Right lobe of liver (tissue), 6 donors: ENCODE measurements around the gene TIGD2. TPM values are rescaled to one million over a fixed set of nuclear protein-coding genes. Genes with fewer than 3 reads are reported as not detected.

Experiments
- ATAC-seq, 4 donors: fragments of 200-7000 bp; cut with Tn5 transposase; one replicate each; pipeline ENCODE4 v1.9.1; 2020; ENCODE audit warnings: mild to moderate bottlenecking in 4 of 4, moderate library complexity in 4 of 4
- DNase-seq, 3 donors: peaks; one replicate each; pipeline ENCODE4 v3.0.0-alpha.2; 2020
- H3K27ac ChIP-seq, 3 donors: fragments of 200-600 bp; one replicate each; pipeline ENCODE4 v1.8.0; 2022
- H3K27me3 ChIP-seq, 2 donors: fragments of 200-600 bp; one replicate each; pipeline ENCODE4 v1.8.0; 2022
- H3K36me3 ChIP-seq, 4 donors: fragments of 200-600 bp; sonication (generic) in 1 of 4; one replicate each; pipeline versions ENCODE4 v1.5.1 to v1.8.0; 2017 to 2022; ENCODE audit warnings: control low read depth in 1 of 4
- H3K4me1 ChIP-seq, 4 donors: fragments of 200-600 bp; sonication (generic) in 1 of 4; one replicate each; pipeline versions ENCODE4 v1.5.1 to v1.8.0; 2017 to 2022; ENCODE audit warnings: control low read depth in 1 of 4
- H3K4me3 ChIP-seq, 3 donors: fragments of 200-600 bp; one replicate each; pipeline ENCODE4 v1.8.0; 2022
- H3K9me3 ChIP-seq, 4 donors: fragments of 200-600 bp; sonication (generic) in 1 of 4; one replicate each; pipeline versions ENCODE4 v1.5.1 to v1.8.0; 2017 to 2022; ENCODE audit warnings: control low read depth in 1 of 4
- CTCF ChIP-seq, 4 donors: fragments of 200-600 bp in 3 of 4; fragments of 450-650 bp in 1 of 4; IDR thresholded peaks; one replicate each; pipeline versions ENCODE4 v1.5.1 to v1.8.0; 2016 to 2022; ENCODE audit warnings: antibody characterized with exemption in 4 of 4, mild to moderate bottlenecking in 2 of 4
- POLR2A ChIP-seq: fragments of 450-650 bp; IDR thresholded peaks from one replicate; pipeline ENCODE4 v1.6.1; 2017; ENCODE audit warnings: antibody characterized with exemption, mild to moderate bottlenecking
- WGBS: methylation state at CpG from one replicate; pipeline ENCODE4 v1.1.6; 2018; ENCODE audit warnings: low coverage, low lambda C conversion rate; ENCODE audit not compliant: insufficient coverage; ENCODE audit errors: missing lambda C conversion rate; 5-methylcytosine and 5-hydroxymethylcytosine counted together
- intact Hi-C, 2 donors: fragments of 100-400 bp; cut with DNase I; formaldehyde crosslinking; loops; one replicate each; pipeline versions ENCODE4 v1.11.2 to v1.14.1; 2022
- total RNA-seq, 6 experiments: library from RNA; depleted of rRNA in 2 of 6; stranded (reverse); fragments of >200 nt in 2 of 6; fragmentation: NEBNext Ultra II Directional in 3 of 6; extraction: Animal tissue kit (Norgen Biotek cat#: 25700) in 3 of 6; gene quantifications; one replicate each; pipeline versions ENCODE4 v1.1.0 to v1.2.4, GENCODE V29; 2016 to 2023
- donor health status: DM: no; HTN: yes; CAD: no.
- donor health status: DM: no; HTN: no; CAD: no.
- donor health status: DM: no; HTN: no; CAD: no.
- donor health status: DM: no; HTN: yes; CAD: no.
- donor health status: DM: no; HTN: yes; CAD: no.

TIGD2 gene
- total RNA-seq, 6 experiments from 2014 or later = 8.5 to 16.8 (median 13.8) TPM

GRCh38 chr4:89160806-89161205 is 49.5 kb downstream of the TIGD2 start:
- TF ChIP-seq POLR2A (no peak), CTCF (IDR thresholded peaks at IDR 0.05) (no peak)
- no peak overlapping the region for H3K4me3 ChIP-seq
- DNase-seq = no peak
- ATAC-seq = no peak
- no peaks in the 10 kb centered on the region for H3K27me3 ChIP-seq
- H3K4me1 ChIP-seq = no peaks in the 10 kb centered on the region
- intact Hi-C loops = no loop called here
- 48% methylated on average over 2 of the region's 2 CpGs for WGBS
- no peaks in the 10 kb centered on the region for H3K36me3 ChIP-seq
- H3K9me3 ChIP-seq = no peaks in the 10 kb centered on the region
- no peak overlapping the region for H3K27ac ChIP-seq

- intact Hi-C loops = no loop called here
- Histone ChIP-seq H3K27me3 (no peaks in the 10 kb centered on the region), H3K36me3 (no peaks in the 10 kb centered on the region), H3K4me3 (no peak overlapping the region), H3K4me1 (no peaks in the 10 kb centered on the region), H3K9me3 (no peaks in the 10 kb centered on the region), H3K27ac (no peak overlapping the region)
- ATAC-seq = no peak
- WGBS = 87% methylated on average over 2 of the region's 2 CpGs
- no peak for TF ChIP-seq CTCF (IDR thresholded peaks at IDR 0.05)
- no peak for TF ChIP-seq POLR2A
- no peak for DNase-seq
These were observed 50.5 kb downstream of the TIGD2 start for GRCh38 chr4:89161841-89162240.

GRCh38 chr4:89162496-89162895 is 51.2 kb downstream of the TIGD2 start:
- ATAC-seq = no peak
- intact Hi-C loops = no loop called here
- no peaks in the 10 kb centered on the region for H3K27me3 ChIP-seq

GRCh38 chr4:89162987-89163386 is 51.7 kb downstream of the TIGD2 start:
- DNase-seq = no peak
- intact Hi-C loops = no loop called here
- H3K4me1 ChIP-seq = no peaks in the 10 kb centered on the region
- WGBS = 87% methylated on average over 3 of the region's 4 CpGs
- H3K36me3 ChIP-seq = no peaks in the 10 kb centered on the region
- no peak for TF ChIP-seq CTCF (IDR thresholded peaks at IDR 0.05)
- TF ChIP-seq POLR2A = no peak
- H3K27ac ChIP-seq = no peak overlapping the region
- ATAC-seq = no peak
- no peak overlapping the region for H3K4me3 ChIP-seq
- H3K27me3 ChIP-seq = no peaks in the 10 kb centered on the region
- no peaks in the 10 kb centered on the region for H3K9me3 ChIP-seq

More at GRCh38 chr4:89162496-89162895, 51.2 kb downstream of the TIGD2 start:
- DNase-seq = no peak
- H3K9me3 ChIP-seq = no peaks in the 10 kb centered on the region
- H3K4me1 ChIP-seq = no peaks in the 10 kb centered on the region
- H3K4me3 ChIP-seq = no peak overlapping the region
- TF ChIP-seq CTCF (IDR thresholded peaks at IDR 0.05) = no peak
- no peak for TF ChIP-seq POLR2A
- 79% methylated on average over 2 of the region's 3 CpGs for WGBS
- no peak overlapping the region for H3K27ac ChIP-seq
- no peaks in the 10 kb centered on the region for H3K36me3 ChIP-seq

- no peaks in the 10 kb centered on the region for H3K27me3 ChIP-seq
- TF ChIP-seq CTCF (IDR thresholded peaks at IDR 0.05) = peak in 2 of 4 donors; percentile 8 to 12
- TF ChIP-seq POLR2A = no peak
- H3K4me1 ChIP-seq = no peaks in the 10 kb centered on the region
- 30% methylated on average over 2 of the region's 2 CpGs for WGBS
- H3K4me3 ChIP-seq = no peak overlapping the region
- H3K27ac ChIP-seq = no peak overlapping the region
- ATAC-seq = peak in 1 of 4 donors; percentile 35
- H3K9me3 ChIP-seq = no peaks in the 10 kb centered on the region
- H3K36me3 ChIP-seq = no peaks in the 10 kb centered on the region
- intact Hi-C loops = no loop called here
- no peak for DNase-seq
These were observed 53.1 kb downstream of the TIGD2 start for GRCh38 chr4:89164400-89164799.
